Peyer's patch (tissue), 4 donors: ENCODE data around the gene PIP4K2C. TPM values are rescaled to one million over a fixed set of nuclear protein-coding genes. Genes with fewer than 3 reads are reported as not detected.
"Not testable (repeated sequence)": the region's sequence is repeated elsewhere in the genome, so short reads cannot be mapped to it uniquely, and the experiment has no call there.

Source experiments
- DNase-seq, 3 donors: peaks; one replicate each; pipeline ENCODE4 v3.0.0-alpha.2; 2017 to 2019
- H3K27ac ChIP-seq, 4 donors: fragments of 200-600 bp; sonication (generic); one replicate each; pipeline ENCODE4 v1.5.1; 2016 to 2019
- H3K27me3 ChIP-seq, 2 donors: fragments of 200-600 bp; sonication (generic); one replicate each; pipeline ENCODE4 v1.5.1; 2019
- H3K36me3 ChIP-seq, 3 donors: fragments of 200-600 bp; sonication (generic); one replicate each; pipeline ENCODE4 v1.5.1; 2016 to 2019
- H3K4me1 ChIP-seq, 4 donors: fragments of 200-600 bp; sonication (generic); one replicate each; pipeline ENCODE4 v1.5.1; 2016 to 2019
- H3K4me3 ChIP-seq, 4 donors: fragments of 200-600 bp; sonication (generic); 1 replicate in 3 of 4; 2 replicates in 1 of 4; pipeline ENCODE4 v1.5.1; 2016 to 2019; ENCODE audit warnings: mild to moderate bottlenecking in 1 of 4
- H3K9me3 ChIP-seq, 4 donors: fragments of 200-600 bp; sonication (generic); one replicate each; pipeline ENCODE4 v1.5.1; 2016 to 2019; ENCODE audit warnings: mild to moderate bottlenecking in 1 of 4
- POLR2A ChIP-seq, 2 donors: fragments of 450-650 bp; IDR thresholded peaks; one replicate each; pipeline ENCODE4 v1.5.1; 2017; ENCODE audit warnings: antibody characterized with exemption in 2 of 2, mild to moderate bottlenecking in 2 of 2, moderate library complexity in 2 of 2
- total RNA-seq, 4 donors: library from RNA; depleted of rRNA; stranded (reverse); fragments of >200 nt; gene quantifications; one replicate each; pipeline ENCODE4 v1.1.0, GENCODE V29; 2016
- TF ChIP-seq, protein P1 (sequence below), 6 experiments: fragments of 450-650 bp in 4 of 6; fragments of 200-600 bp in 2 of 6; sonication (generic) in 1 of 6; IDR thresholded peaks; one replicate each; pipeline ENCODE4 v1.5.1; 2017 to 2019; ENCODE audit warnings: antibody characterized with exemption in 6 of 6, mild to moderate bottlenecking in 3 of 6, moderate library complexity in 1 of 6

Gene PIP4K2C
- total RNA-seq, 4 donors from 2014 or later: 9.1 to 52.6 (median 37.9) TPM

DNA sequence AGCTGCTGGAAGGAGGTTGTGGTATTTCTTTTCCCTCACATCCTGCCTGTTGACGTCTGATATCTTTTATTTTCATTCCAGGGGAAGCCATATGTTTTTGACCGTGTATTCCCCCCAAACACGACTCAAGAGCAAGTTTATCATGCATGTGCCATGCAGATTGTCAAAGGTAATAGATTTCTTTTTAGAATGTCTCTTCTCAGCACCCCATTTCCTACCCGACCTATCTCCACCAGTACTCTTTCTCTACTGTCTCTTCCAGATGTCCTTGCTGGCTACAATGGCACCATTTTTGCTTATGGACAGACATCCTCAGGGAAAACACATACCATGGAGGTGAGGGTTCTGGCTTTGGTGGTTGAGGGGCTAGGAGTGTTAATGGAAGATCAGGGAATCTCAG is 27.6 kb upstream of the PIP4K2C start:
- H3K27me3 ChIP-seq: no peaks in the 10 kb centered on the region
- no peak overlapping the region for H3K27ac ChIP-seq
- no peaks in the 10 kb centered on the region for H3K4me1 ChIP-seq
- H3K9me3 ChIP-seq: no peaks in the 10 kb centered on the region
- H3K36me3 ChIP-seq: no peaks in the 10 kb centered on the region
- no peak for DNase-seq
- no peak overlapping the region for H3K4me3 ChIP-seq
- TF ChIP-seq, protein P1, sequence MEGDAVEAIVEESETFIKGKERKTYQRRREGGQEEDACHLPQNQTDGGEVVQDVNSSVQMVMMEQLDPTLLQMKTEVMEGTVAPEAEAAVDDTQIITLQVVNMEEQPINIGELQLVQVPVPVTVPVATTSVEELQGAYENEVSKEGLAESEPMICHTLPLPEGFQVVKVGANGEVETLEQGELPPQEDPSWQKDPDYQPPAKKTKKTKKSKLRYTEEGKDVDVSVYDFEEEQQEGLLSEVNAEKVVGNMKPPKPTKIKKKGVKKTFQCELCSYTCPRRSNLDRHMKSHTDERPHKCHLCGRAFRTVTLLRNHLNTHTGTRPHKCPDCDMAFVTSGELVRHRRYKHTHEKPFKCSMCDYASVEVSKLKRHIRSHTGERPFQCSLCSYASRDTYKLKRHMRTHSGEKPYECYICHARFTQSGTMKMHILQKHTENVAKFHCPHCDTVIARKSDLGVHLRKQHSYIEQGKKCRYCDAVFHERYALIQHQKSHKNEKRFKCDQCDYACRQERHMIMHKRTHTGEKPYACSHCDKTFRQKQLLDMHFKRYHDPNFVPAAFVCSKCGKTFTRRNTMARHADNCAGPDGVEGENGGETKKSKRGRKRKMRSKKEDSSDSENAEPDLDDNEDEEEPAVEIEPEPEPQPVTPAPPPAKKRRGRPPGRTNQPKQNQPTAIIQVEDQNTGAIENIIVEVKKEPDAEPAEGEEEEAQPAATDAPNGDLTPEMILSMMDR (IDR thresholded peaks at IDR 0.05): no peak
- no peak for TF ChIP-seq POLR2A (IDR thresholded peaks at IDR 0.05)

DNA sequence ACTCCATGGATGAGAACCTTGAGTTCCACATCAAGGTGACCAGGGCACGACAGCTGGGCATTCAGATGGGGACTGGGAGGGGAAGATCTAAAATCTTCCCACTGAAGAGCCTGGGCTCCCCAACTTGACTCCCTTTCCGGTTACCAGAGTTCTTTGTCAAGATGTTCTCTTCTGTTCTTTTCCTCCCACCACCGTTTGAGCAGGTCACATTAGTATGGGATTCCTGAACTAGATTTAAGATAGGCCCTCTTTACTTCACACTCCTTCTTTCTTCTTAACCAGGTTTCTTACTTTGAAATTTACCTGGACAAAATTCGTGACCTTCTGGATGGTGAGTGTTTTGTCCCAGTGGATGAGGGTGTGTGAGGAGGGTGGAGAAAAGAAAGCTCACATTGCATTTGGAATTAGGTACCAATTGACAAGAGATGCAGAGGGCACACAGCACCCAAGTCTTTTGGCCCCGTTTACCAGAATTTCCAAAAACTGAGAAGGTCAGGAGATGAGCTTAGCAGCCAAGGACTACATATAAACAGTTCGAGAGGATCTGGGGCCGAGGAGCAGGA is 26.7 kb upstream of the PIP4K2C start:
- TF ChIP-seq, protein P1 (IDR thresholded peaks at IDR 0.05): no peak
- no peak for TF ChIP-seq POLR2A (IDR thresholded peaks at IDR 0.05)

DNA sequence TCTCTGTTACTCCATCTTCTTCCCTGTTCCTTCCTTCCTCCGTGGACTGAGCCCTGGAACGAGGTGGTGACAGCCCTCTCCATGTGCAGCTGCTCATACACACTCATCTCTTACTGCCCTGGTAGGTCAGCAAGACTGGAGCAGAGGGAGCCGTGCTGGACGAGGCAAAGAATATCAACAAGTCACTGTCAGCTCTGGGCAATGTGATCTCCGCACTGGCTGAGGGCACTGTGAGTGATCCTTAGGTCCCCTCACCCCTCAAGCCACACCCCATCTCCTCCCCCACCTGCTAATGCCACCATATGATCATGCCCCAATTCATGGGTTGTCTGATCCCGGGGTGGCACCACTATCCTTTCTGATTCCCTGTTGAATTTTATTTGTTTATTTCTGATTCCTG is 22.2 kb upstream of the PIP4K2C start:
- no peak overlapping the region for H3K27ac ChIP-seq
- H3K4me1 ChIP-seq: no peaks in the 10 kb centered on the region
- no peaks in the 10 kb centered on the region for H3K9me3 ChIP-seq
- DNase-seq: no peak
- H3K27me3 ChIP-seq: no peaks in the 10 kb centered on the region
- TF ChIP-seq, protein P1 (IDR thresholded peaks at IDR 0.05): no peak
- no peak for TF ChIP-seq POLR2A (IDR thresholded peaks at IDR 0.05)
- no peaks in the 10 kb centered on the region for H3K36me3 ChIP-seq
- no peak overlapping the region for H3K4me3 ChIP-seq

More for the DNA sequence above, 26.7 kb upstream of the PIP4K2C start:
- no peak for DNase-seq
- Histone ChIP-seq H3K9me3 (no peaks in the 10 kb centered on the region), H3K36me3 (no peaks in the 10 kb centered on the region), H3K27ac (no peak overlapping the region), H3K4me3 (no peak overlapping the region), H3K4me1 (no peaks in the 10 kb centered on the region), H3K27me3 (no peaks in the 10 kb centered on the region)

DNA sequence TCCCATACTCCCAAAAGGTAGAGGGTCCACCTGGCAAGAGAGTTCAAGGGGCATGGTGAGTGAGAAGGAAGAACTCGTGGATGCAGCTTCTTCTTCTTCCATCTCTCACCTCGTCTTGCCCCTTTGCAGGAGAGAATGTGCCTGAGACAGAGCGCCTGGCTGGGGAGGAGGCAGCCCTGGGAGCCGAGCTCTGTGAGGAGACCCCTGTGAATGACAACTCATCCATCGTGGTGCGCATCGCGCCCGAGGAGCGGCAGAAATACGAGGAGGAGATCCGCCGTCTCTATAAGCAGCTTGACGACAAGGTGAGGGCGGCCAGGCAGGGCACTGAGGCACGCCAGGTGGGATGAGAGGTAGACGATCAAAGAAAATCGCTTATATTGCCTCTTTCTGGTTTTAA is 21.1 kb upstream of the PIP4K2C start:
- Histone ChIP-seq H3K4me1 (no peaks in the 10 kb centered on the region), H3K9me3 (no peaks in the 10 kb centered on the region), H3K27me3 (no peaks in the 10 kb centered on the region), H3K4me3 (no peak overlapping the region), H3K36me3 (no peaks in the 10 kb centered on the region), H3K27ac (no peak overlapping the region)
- no peak for DNase-seq
- no peak for TF ChIP-seq POLR2A (IDR thresholded peaks at IDR 0.05)
- TF ChIP-seq, protein P1 (IDR thresholded peaks at IDR 0.05): no peak

DNA sequence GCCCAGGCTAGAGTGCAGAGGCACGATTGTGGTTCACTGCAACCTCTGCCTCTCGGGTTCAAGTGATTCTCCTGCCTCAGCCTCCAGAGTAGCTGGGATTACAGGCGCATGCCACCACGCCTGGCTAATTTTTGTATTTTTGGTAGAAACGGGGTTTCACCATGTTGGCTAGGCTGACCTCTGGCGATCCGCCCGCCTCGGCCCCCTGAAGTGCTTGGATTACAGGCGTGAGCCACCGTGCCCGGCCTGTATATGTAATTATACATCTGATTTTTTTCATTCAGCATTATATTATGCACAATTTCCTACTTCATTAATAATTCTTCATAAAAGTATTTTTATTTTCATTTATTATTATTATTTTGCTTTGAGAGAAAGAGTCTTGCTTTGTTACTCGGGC is 20.6 kb upstream of the PIP4K2C start:
- DNase-seq, H3K27me3 ChIP-seq, H3K4me1 ChIP-seq, H3K27ac ChIP-seq, H3K4me3 ChIP-seq, H3K36me3 ChIP-seq, H3K9me3 ChIP-seq: not testable (repeated sequence)

DNA sequence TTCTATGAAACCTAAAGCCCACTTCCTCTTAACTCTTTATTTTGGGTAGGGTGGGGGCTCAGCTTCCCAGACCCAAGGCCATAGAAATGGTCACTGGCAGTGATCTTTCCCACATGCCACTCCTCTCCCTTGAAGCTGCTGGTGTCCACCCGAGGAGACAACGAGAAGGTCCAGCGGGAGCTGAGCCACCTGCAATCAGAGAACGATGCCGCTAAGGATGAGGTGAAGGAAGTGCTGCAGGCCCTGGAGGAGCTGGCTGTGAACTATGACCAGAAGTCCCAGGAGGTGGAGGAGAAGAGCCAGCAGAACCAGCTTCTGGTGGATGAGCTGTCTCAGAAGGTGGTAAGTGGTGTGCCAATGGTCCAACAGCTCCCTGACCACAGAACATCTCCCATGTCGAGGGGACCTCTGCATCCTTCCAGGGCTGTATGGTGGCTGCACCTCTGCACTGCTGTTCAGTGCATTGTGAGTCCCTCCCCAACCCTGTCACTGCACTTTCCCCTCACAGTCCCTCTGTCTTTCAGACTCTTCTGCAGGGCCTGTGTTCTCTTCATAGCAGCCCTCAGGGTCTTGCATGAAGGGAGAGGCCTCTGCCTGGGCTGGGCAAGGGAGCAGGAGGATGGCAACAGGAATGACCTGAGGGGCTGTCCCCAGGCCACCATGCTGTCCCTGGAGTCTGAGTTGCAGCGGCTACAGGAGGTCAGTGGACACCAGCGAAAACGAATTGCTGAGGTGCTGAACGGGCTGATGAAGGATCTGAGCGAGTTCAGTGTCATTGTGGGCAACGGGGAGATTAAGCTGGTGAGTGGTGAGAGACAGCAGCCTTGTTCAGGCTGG is 18.8 kb upstream of the PIP4K2C start:
- H3K36me3 ChIP-seq: no peaks in the 10 kb centered on the region
- DNase-seq: no peak
- H3K27ac ChIP-seq: no peak overlapping the region
- no peaks in the 10 kb centered on the region for H3K9me3 ChIP-seq
- H3K27me3 ChIP-seq: no peaks in the 10 kb centered on the region
- TF ChIP-seq POLR2A (IDR thresholded peaks at IDR 0.05): no peak
- TF ChIP-seq, protein P1 (IDR thresholded peaks at IDR 0.05): no peak
- H3K4me1 ChIP-seq: no peaks in the 10 kb centered on the region
- H3K4me3 ChIP-seq: no peak overlapping the region
